Neuron (in vitro differentiated cells): ENCODE measurements around the gene MATN3.

Source experiments
- H2AFZ ChIP-seq: one replicate; pipeline ENCODE4 v1.6.1; 2013; ENCODE audit warnings: low read depth, mild to moderate bottlenecking, inconsistent platforms, low read length, moderate library complexity
- H3K27me3 ChIP-seq: one replicate; pipeline ENCODE4 v1.6.1; 2013; ENCODE audit warnings: low read length; ENCODE audit not compliant: insufficient read depth
- H3K36me3 ChIP-seq: one replicate; pipeline ENCODE4 v1.6.1; 2013; ENCODE audit warnings: low read length; ENCODE audit not compliant: insufficient read depth
- H3K4me1 ChIP-seq: one replicate; pipeline ENCODE4 v1.6.1; 2013; ENCODE audit warnings: low read length; ENCODE audit not compliant: insufficient read depth
- H3K4me3 ChIP-seq: 2 replicates; pipeline ENCODE4 v1.5.1; 2013; ENCODE audit warnings: mild to moderate bottlenecking, low read length, moderate library complexity
- H3K9me3 ChIP-seq: one replicate; pipeline ENCODE4 v1.6.1; 2013; ENCODE audit warnings: low read length

The MATN3 gene

GRCh38 chr2:20012282-20013125, at the start of gene MATN3:
Gene MATN3, minus strand, starts transcription at chr2:20012668. Its CDS starts 37 bp downstream, at chr2:20012631.
- Histone ChIP-seq H3K4me3 (peak within 1 kb of the TSS; percentile 70), H3K4me1 (peaks cover 12% of the 10 kb centered on the region), H2AFZ (peak within 1 kb of the TSS; percentile 100), H3K27me3 (peaks cover 4% of the 10 kb centered on the region), H3K9me3 (peaks cover 3% of the 10 kb centered on the region), H3K36me3 (no peaks in the 10 kb centered on the region)

- H3K4me3 ChIP-seq = no peak overlapping the region
- H3K27me3 ChIP-seq = no peaks in the 10 kb centered on the region
- peaks cover 2% of the 10 kb centered on the region for H3K9me3 ChIP-seq
- H2AFZ ChIP-seq = no peak overlapping the region
- H3K36me3 ChIP-seq = no peaks in the 10 kb centered on the region
- peaks cover 2% of the 10 kb centered on the region for H3K4me1 ChIP-seq
These were observed 49.5 kb upstream of the MATN3 start for GRCh38 chr2:20061940-20062339.

GRCh38 chr2:20061476-20061875, 49.0 kb upstream of the MATN3 start:
- no peaks in the 10 kb centered on the region for H3K36me3 ChIP-seq
- H3K27me3 ChIP-seq = no peaks in the 10 kb centered on the region
- peaks cover 2% of the 10 kb centered on the region for H3K4me1 ChIP-seq
- H2AFZ ChIP-seq = no peak overlapping the region
- H3K9me3 ChIP-seq = peaks cover 2% of the 10 kb centered on the region
- no peak overlapping the region for H3K4me3 ChIP-seq

- H2AFZ ChIP-seq = no peak overlapping the region
- H3K36me3 ChIP-seq = no peaks in the 10 kb centered on the region
- H3K4me1 ChIP-seq = no peaks in the 10 kb centered on the region
- no peaks in the 10 kb centered on the region for H3K27me3 ChIP-seq
- H3K4me3 ChIP-seq = no peak overlapping the region
- peaks cover 2% of the 10 kb centered on the region for H3K9me3 ChIP-seq
These were observed 47.6 kb upstream of the MATN3 start for GRCh38 chr2:20060106-20060505.

- Histone ChIP-seq H2AFZ (no peak overlapping the region), H3K4me1 (peaks cover 6% of the 10 kb centered on the region), H3K4me3 (no peak overlapping the region), H3K36me3 (no peaks in the 10 kb centered on the region), H3K27me3 (no peaks in the 10 kb centered on the region), H3K9me3 (no peaks in the 10 kb centered on the region)
These were observed 44.8 kb upstream of the MATN3 start for GRCh38 chr2:20057268-20057667.

GRCh38 chr2:20054931-20055330, 42.5 kb upstream of the MATN3 start:
- Histone ChIP-seq H3K9me3 (no peaks in the 10 kb centered on the region), H3K36me3 (no peaks in the 10 kb centered on the region), H3K4me3 (no peak overlapping the region), H2AFZ (no peak overlapping the region), H3K27me3 (no peaks in the 10 kb centered on the region), H3K4me1 (peaks cover 6% of the 10 kb centered on the region)

GRCh38 chr2:20054119-20054518, 41.7 kb upstream of the MATN3 start:
- no peaks in the 10 kb centered on the region for H3K27me3 ChIP-seq
- H3K4me1 ChIP-seq = peaks cover 8% of the 10 kb centered on the region
- H3K9me3 ChIP-seq = no peaks in the 10 kb centered on the region
- no peaks in the 10 kb centered on the region for H3K36me3 ChIP-seq
- H3K4me3 ChIP-seq = no peak overlapping the region
- H2AFZ ChIP-seq = no peak overlapping the region

GRCh38 chr2:20052861-20053281, 40.4 kb upstream of the MATN3 start:
- Histone ChIP-seq H3K36me3 (no peaks in the 10 kb centered on the region), H3K27me3 (no peaks in the 10 kb centered on the region), H3K9me3 (no peaks in the 10 kb centered on the region), H3K4me3 (peak overlapping the region; percentile 76), H3K4me1 (peaks cover 18% of the 10 kb centered on the region), H2AFZ (peak overlapping the region; percentile 59)

- Histone ChIP-seq H2AFZ (peak overlapping the region; percentile 59), H3K27me3 (no peaks in the 10 kb centered on the region), H3K36me3 (no peaks in the 10 kb centered on the region), H3K4me1 (peaks cover 18% of the 10 kb centered on the region), H3K9me3 (no peaks in the 10 kb centered on the region), H3K4me3 (peak overlapping the region; percentile 76)
These were observed 39.9 kb upstream of the MATN3 start for GRCh38 chr2:20052229-20052851.

- H3K36me3 ChIP-seq = no peaks in the 10 kb centered on the region
- H3K4me1 ChIP-seq = peaks cover 18% of the 10 kb centered on the region
- peak within 1 kb of the TSS; percentile 76 for H3K4me3 ChIP-seq
- peak within 1 kb of the TSS; percentile 59 for H2AFZ ChIP-seq
- no peaks in the 10 kb centered on the region for H3K9me3 ChIP-seq
- no peaks in the 10 kb centered on the region for H3K27me3 ChIP-seq
These were observed 39.2 kb upstream of the MATN3 start, which contains the start of gene LAPTM4A for GRCh38 chr2:20051532-20052228. Gene LAPTM4A, minus strand, starts transcription at chr2:20051628. Its CDS starts 108 bp downstream, at chr2:20051520.

- no peaks in the 10 kb centered on the region for H3K9me3 ChIP-seq
- H3K4me3 ChIP-seq = peak overlapping the region; percentile 76
- H3K27me3 ChIP-seq = no peaks in the 10 kb centered on the region
- peaks cover 18% of the 10 kb centered on the region for H3K4me1 ChIP-seq
- peaks cover 2% of the 10 kb centered on the region for H3K36me3 ChIP-seq
- H2AFZ ChIP-seq = no peak overlapping the region
These were observed 38.4 kb upstream of the MATN3 start for GRCh38 chr2:20050646-20051531.

GRCh38 chr2:20050104-20050645, 37.7 kb upstream of the MATN3 start:
- H3K9me3 ChIP-seq = no peaks in the 10 kb centered on the region
- peaks cover 18% of the 10 kb centered on the region for H3K4me1 ChIP-seq
- no peaks in the 10 kb centered on the region for H3K27me3 ChIP-seq
- H3K36me3 ChIP-seq = peaks cover 7% of the 10 kb centered on the region
- no peak overlapping the region for H2AFZ ChIP-seq
- H3K4me3 ChIP-seq = peak overlapping the region; percentile 76
